BE2C (cell line): ENCODE data around the gene NCOA7.

Experiments used
- DNase-seq: peaks from one replicate; pipeline ENCODE4 v3.0.0-alpha.2; 2020
- H3K27me3 ChIP-seq: fragments of 250-450 bp; sonication (Bioruptor Pico); 2 replicates; pipeline ENCODE4 v1.5.1; 2020; ENCODE audit warnings: mild to moderate bottlenecking
- H3K36me3 ChIP-seq: fragments of 250-450 bp; sonication (Bioruptor Pico); 2 replicates; pipeline ENCODE4 v1.5.1; 2020; ENCODE audit warnings: mild to moderate bottlenecking
- H3K4me1 ChIP-seq: fragments of 250-450 bp; sonication (Bioruptor Pico); 2 replicates; pipeline ENCODE4 v1.5.1; 2020
- H3K4me3 ChIP-seq: 2 replicates; pipeline ENCODE4 v1.5.1; 2011; ENCODE audit warnings: low read depth, low read length
- H3K9me3 ChIP-seq: fragments of 250-450 bp; sonication (Bioruptor Pico); 2 replicates; pipeline ENCODE4 v1.5.1; 2020
- CTCF ChIP-seq: IDR thresholded peaks from 2 replicates; pipeline ENCODE4 v1.5.1; 2012; ENCODE audit warnings: mild to moderate bottlenecking, low read depth, low read length

Gene NCOA7

GRCh38 chr6:125942672-125943527, 152.1 kb downstream of the NCOA7 start:
- Histone ChIP-seq H3K9me3 (no peaks in the 10 kb centered on the region), H3K4me1 (peaks cover 11% of the 10 kb centered on the region), H3K27me3 (no peaks in the 10 kb centered on the region), H3K36me3 (no peaks in the 10 kb centered on the region), H3K4me3 (no peak overlapping the region)
- no peak for TF ChIP-seq CTCF
- DNase-seq, result no peak

- H3K4me1 ChIP-seq, result peaks cover 11% of the 10 kb centered on the region
- no peaks in the 10 kb centered on the region for H3K36me3 ChIP-seq
- no peak for DNase-seq
Measured at GRCh38 chr6:125943528-125944433, 153.0 kb downstream of the NCOA7 start.

GRCh38 chr6:125944434-125944816, 153.7 kb downstream of the NCOA7 start:
- no peak for DNase-seq
- no peak for TF ChIP-seq CTCF

More at GRCh38 chr6:125943528-125944433, 153.0 kb downstream of the NCOA7 start:
- no peak for TF ChIP-seq CTCF
- no peak overlapping the region for H3K4me3 ChIP-seq
- H3K9me3 ChIP-seq, result no peaks in the 10 kb centered on the region
- no peaks in the 10 kb centered on the region for H3K27me3 ChIP-seq

GRCh38 chr6:125944896-125945295, 154.1 kb downstream of the NCOA7 start:
- no peak for DNase-seq
- no peaks in the 10 kb centered on the region for H3K36me3 ChIP-seq
- H3K4me3 ChIP-seq, result no peak overlapping the region
- no peak for TF ChIP-seq CTCF
- H3K27me3 ChIP-seq, result no peaks in the 10 kb centered on the region
- H3K4me1 ChIP-seq, result peaks cover 11% of the 10 kb centered on the region
- no peaks in the 10 kb centered on the region for H3K9me3 ChIP-seq

More at GRCh38 chr6:125944434-125944816, 153.7 kb downstream of the NCOA7 start:
- Histone ChIP-seq H3K4me1 (peaks cover 11% of the 10 kb centered on the region), H3K27me3 (no peaks in the 10 kb centered on the region), H3K9me3 (no peaks in the 10 kb centered on the region), H3K36me3 (no peaks in the 10 kb centered on the region), H3K4me3 (no peak overlapping the region)

GRCh38 chr6:125945378-125946141, 154.8 kb downstream of the NCOA7 start:
- Histone ChIP-seq H3K4me3 (no peak overlapping the region), H3K27me3 (no peaks in the 10 kb centered on the region), H3K36me3 (no peaks in the 10 kb centered on the region), H3K4me1 (peaks cover 11% of the 10 kb centered on the region), H3K9me3 (no peaks in the 10 kb centered on the region)
- TF ChIP-seq CTCF, result no peak
- DNase-seq, result no peak
